Mammary epithelial cell (primary cell): ENCODE measurements around the gene FHIT.

Experiments used
- EZH2 ChIP-seq: IDR thresholded peaks from 2 replicates; pipeline ENCODE4 v1.6.1; 2012; ENCODE audit warnings: low read length, inconsistent platforms, borderline replicate concordance
- TF ChIP-seq, protein P1 (sequence below), 2 donors: IDR thresholded peaks in 1 of 2; conservative IDR thresholded peaks in 1 of 2; 2 replicates each; pipeline ENCODE4 v1.5.1; 2011 to 2012; ENCODE audit warnings: inconsistent platforms in 2 of 2, low read length in 2 of 2, mild to moderate bottlenecking in 2 of 2, control low read depth in 1 of 2, low read depth in 1 of 2; ENCODE audit not compliant: insufficient read depth in 1 of 2; ENCODE audit errors: extremely low read depth in 1 of 2

DNA sequence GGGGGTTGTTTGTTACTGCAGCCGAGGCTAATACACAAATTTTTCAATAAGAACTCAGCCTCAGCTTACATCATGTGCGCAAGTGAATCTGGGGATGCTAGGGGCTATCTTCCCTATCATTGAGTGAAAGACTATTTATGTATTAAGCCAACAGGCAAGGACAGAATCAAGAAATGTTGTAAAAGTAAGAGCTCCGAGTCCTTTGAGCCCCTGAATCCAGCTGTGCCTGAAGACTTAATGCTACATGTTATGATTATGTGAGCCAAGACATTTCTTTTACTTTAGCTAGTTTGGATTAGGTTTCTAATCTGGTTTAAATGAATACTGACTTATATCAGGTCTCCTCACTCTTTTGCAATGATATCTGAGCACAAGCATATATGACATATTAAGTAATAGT lies 1418.5 kb downstream of the FHIT start:
- TF ChIP-seq, protein P1, sequence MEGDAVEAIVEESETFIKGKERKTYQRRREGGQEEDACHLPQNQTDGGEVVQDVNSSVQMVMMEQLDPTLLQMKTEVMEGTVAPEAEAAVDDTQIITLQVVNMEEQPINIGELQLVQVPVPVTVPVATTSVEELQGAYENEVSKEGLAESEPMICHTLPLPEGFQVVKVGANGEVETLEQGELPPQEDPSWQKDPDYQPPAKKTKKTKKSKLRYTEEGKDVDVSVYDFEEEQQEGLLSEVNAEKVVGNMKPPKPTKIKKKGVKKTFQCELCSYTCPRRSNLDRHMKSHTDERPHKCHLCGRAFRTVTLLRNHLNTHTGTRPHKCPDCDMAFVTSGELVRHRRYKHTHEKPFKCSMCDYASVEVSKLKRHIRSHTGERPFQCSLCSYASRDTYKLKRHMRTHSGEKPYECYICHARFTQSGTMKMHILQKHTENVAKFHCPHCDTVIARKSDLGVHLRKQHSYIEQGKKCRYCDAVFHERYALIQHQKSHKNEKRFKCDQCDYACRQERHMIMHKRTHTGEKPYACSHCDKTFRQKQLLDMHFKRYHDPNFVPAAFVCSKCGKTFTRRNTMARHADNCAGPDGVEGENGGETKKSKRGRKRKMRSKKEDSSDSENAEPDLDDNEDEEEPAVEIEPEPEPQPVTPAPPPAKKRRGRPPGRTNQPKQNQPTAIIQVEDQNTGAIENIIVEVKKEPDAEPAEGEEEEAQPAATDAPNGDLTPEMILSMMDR (conservative IDR thresholded peaks at IDR 0.05 in 1 of 2, IDR thresholded peaks at IDR 0.05 in 1 of 2; ENCODE audit: extremely low read depth in 1 of 2, insufficient read depth in 1 of 2, low read depth in 1 of 2, low read length in 2 of 2): no peak
- no peak for TF ChIP-seq EZH2
